ENCODE results near the gene EVX2. TPM values are rescaled to one million over a fixed set of nuclear protein-coding genes. Genes with fewer than 3 reads are reported as not detected.

Gene EVX2
- total RNA-seq, 1 experiment from 2014 or later, result not detected

- H3K27me3 Mint-ChIP-seq (ENCODE audit: low read depth), result peaks cover 100% of the 10 kb centered on the region
- no peak for ATAC-seq
- H3K27ac Mint-ChIP-seq, result no peak overlapping the region
- ChIA-PET CTCF (interaction anchor here (0.9 kb wide), 1 partner anchor 70 kb away, joined by 3 read pairs; no protein-coding TSS in a partner anchor), POLR2A (no interaction called here)
- TF ChIP-seq TEAD1 (CRISPR knock-in tag; IDR thresholded peaks at IDR 0.05) (no peak), ETV6 (CRISPR knock-in tag; IDR thresholded peaks at IDR 0.05) (no peak), ZNF671 (CRISPR knock-in tag; IDR thresholded peaks at IDR 0.05) (no peak), GTF2I (CRISPR knock-in tag; conservative IDR thresholded peaks at IDR 0.05) (no peak), ZNF416 (CRISPR knock-in tag; IDR thresholded peaks at IDR 0.05) (no peak), USF1 (CRISPR knock-in tag; IDR thresholded peaks at IDR 0.05) (no peak)
- H3K4me1 Mint-ChIP-seq, result peaks cover 19% of the 10 kb centered on the region
- DNase-seq (ENCODE audit: low spot score), result no peak
- peaks cover 4% of the 10 kb centered on the region for H3K9me3 Mint-ChIP-seq
- 0 out of 2 replicates have a peak, but pooled peaks cover 7% of the 10 kb centered on the region for H3K36me3 Mint-ChIP-seq
- no peak overlapping the region for H3K4me3 Mint-ChIP-seq
Observed at GRCh38 chr2:176117162-176117822, 33.5 kb upstream of the EVX2 start.

GRCh38 chr2:176115883-176116813 lies 32.4 kb upstream of the EVX2 start, which contains the start of gene HOXD10:
Gene HOXD10 (plus strand): TSS chr2:176116778. CDS start chr2:176116834, 56 bp downstream.
- H3K4me1 Mint-ChIP-seq, result peaks cover 19% of the 10 kb centered on the region
- CTCF ChIA-PET, result interaction anchor here (0.9 to 1.7 kb wide), 2 partner anchors 25 to 72 kb away, joined by 3 to 9 read pairs; no protein-coding TSS in a partner anchor
- peaks cover 4% of the 10 kb centered on the region for H3K9me3 Mint-ChIP-seq
- peak; percentile 75 for DNase-seq (ENCODE audit: low spot score)
- H3K36me3 Mint-ChIP-seq, result 0 out of 2 replicates have a peak, but pooled peaks cover 7% of the 10 kb centered on the region
- TF ChIP-seq RELA (CRISPR knock-in tag; IDR thresholded peaks at IDR 0.05; ENCODE audit: borderline replicate concordance) (no peak), ETV6 (CRISPR knock-in tag; IDR thresholded peaks at IDR 0.05) (peak; percentile 42; the same call in 1 of the 2 replicates), ZNF263 (CRISPR knock-in tag; IDR thresholded peaks at IDR 0.05; ENCODE audit: low read depth) (peak; percentile 60; the same call in 1 of the 2 replicates), USF2 (CRISPR knock-in tag; IDR thresholded peaks at IDR 0.05) (peak; percentile 95), USF1 (CRISPR knock-in tag; IDR thresholded peaks at IDR 0.05) (peak; percentile 95), MAX (CRISPR knock-in tag; IDR thresholded peaks at IDR 0.05) (peak; percentile 40; the same call in 1 of the 2 replicates)
- POLR2A ChIA-PET, result no interaction called here
- no peak within 1 kb of the TSS for H3K27ac Mint-ChIP-seq
- ATAC-seq, result peak; percentile 76
- peak within 1 kb of the TSS; percentile 54 for H3K4me3 Mint-ChIP-seq
- peaks cover 100% of the 10 kb centered on the region for H3K27me3 Mint-ChIP-seq (ENCODE audit: low read depth)

- no peak overlapping the region for H3K27ac Mint-ChIP-seq
- peaks cover 100% of the 10 kb centered on the region for H3K27me3 Mint-ChIP-seq (ENCODE audit: low read depth)
- peaks cover 4% of the 10 kb centered on the region for H3K9me3 Mint-ChIP-seq
- ATAC-seq (peak; percentile 10; the same call in 1 of the 2 replicates), DNase-seq (ENCODE audit: low spot score) (no peak)
- ChIA-PET POLR2A (no interaction called here), CTCF (interaction anchor here (1.5 to 1.7 kb wide), 2 partner anchors 18 to 26 kb away, joined by 6 to 9 read pairs; no protein-coding TSS in a partner anchor)
- no peak overlapping the region for H3K4me3 Mint-ChIP-seq
- H3K4me1 Mint-ChIP-seq, result peaks cover 19% of the 10 kb centered on the region
- H3K36me3 Mint-ChIP-seq, result 0 out of 2 replicates have a peak, but pooled peaks cover 7% of the 10 kb centered on the region
- TF ChIP-seq ERG (CRISPR knock-in tag; IDR thresholded peaks at IDR 0.05) (no peak), OVOL2 (CRISPR knock-in tag; IDR thresholded peaks at IDR 0.05; ENCODE audit: borderline replicate concordance) (no peak), RELA (CRISPR knock-in tag; IDR thresholded peaks at IDR 0.05; ENCODE audit: borderline replicate concordance) (no peak), ZNF138 (CRISPR knock-in tag; conservative IDR thresholded peaks at IDR 0.05) (no peak), ZNF532 (CRISPR knock-in tag; IDR thresholded peaks at IDR 0.05; ENCODE audit: borderline replicate concordance) (no peak), E2F4 (CRISPR knock-in tag; IDR thresholded peaks at IDR 0.05; ENCODE audit: borderline replicate concordance, low read depth) (no peak)
Observed at GRCh38 chr2:176114930-176115625, 31.3 kb upstream of the EVX2 start.

Data from WTC11 (cell line).